Cortex of kidney (tissue), 1 donor: Measurements from ENCODE around the gene PLB1.

Source experiments
- DNase-seq: peaks from one replicate; lab custom pipeline; 2025; lab: John Stamatoyannopoulos, UW

Gene PLB1

GRCh38 chr2:28668106-28668814, 172.4 kb downstream of the PLB1 start:
- DNase-seq = no peak

- no peak for DNase-seq
Measured at GRCh38 chr2:28668880-28669279, 173.0 kb downstream of the PLB1 start.

GRCh38 chr2:28670856-28671255, 175.0 kb downstream of the PLB1 start:
- DNase-seq = no peak

GRCh38 chr2:28673338-28673737, 177.5 kb downstream of the PLB1 start:
- DNase-seq = no peak

- no peak for DNase-seq
Measured at GRCh38 chr2:28674062-28674712, 178.3 kb downstream of the PLB1 start.

- no peak for DNase-seq
Measured at GRCh38 chr2:28674713-28675068, 178.8 kb downstream of the PLB1 start.

- DNase-seq = no peak
Measured at GRCh38 chr2:28676152-28676835, 180.4 kb downstream of the PLB1 start.

GRCh38 chr2:28678175-28678855, 182.5 kb downstream of the PLB1 start:
- DNase-seq = no peak

- DNase-seq = no peak
Measured at GRCh38 chr2:28678944-28679343, 183.1 kb downstream of the PLB1 start.

GRCh38 chr2:28680657-28681056, 184.8 kb downstream of the PLB1 start:
- no peak for DNase-seq

- DNase-seq = no peak
Measured at GRCh38 chr2:28681158-28681571, 185.3 kb downstream of the PLB1 start.

- no peak for DNase-seq
Measured at GRCh38 chr2:28681606-28682005, 185.7 kb downstream of the PLB1 start.

GRCh38 chr2:28683100-28683706, 187.3 kb downstream of the PLB1 start:
- no peak for DNase-seq

- no peak for DNase-seq
Measured at GRCh38 chr2:28684142-28684858, 188.4 kb downstream of the PLB1 start.

GRCh38 chr2:28687171-28687570, 191.3 kb downstream of the PLB1 start:
- DNase-seq = no peak

- DNase-seq = no peak
Measured at GRCh38 chr2:28687640-28688385, 192.0 kb downstream of the PLB1 start.

- no peak for DNase-seq
Measured at GRCh38 chr2:28688818-28689217, 193.0 kb downstream of the PLB1 start.

- DNase-seq = no peak
Measured at GRCh38 chr2:28689771-28690170, 193.9 kb downstream of the PLB1 start.

- DNase-seq = no peak
Measured at GRCh38 chr2:28692411-28692810, 196.6 kb downstream of the PLB1 start.

GRCh38 chr2:28693223-28693622, 197.4 kb downstream of the PLB1 start:
- DNase-seq = no peak
